K562 (cell line): ENCODE measurements around the gene GNRH2. TPM values are rescaled to one million over a fixed set of nuclear protein-coding genes. Genes with fewer than 3 reads are reported as not detected.
A peak's percentile ranks its signal among the peaks of the same experiment; 100 is the strongest.

Source experiments
- ATAC-seq: fragments of 200-7000 bp; cut with Tn5 transposase; 3 replicates; pipeline ENCODE4 v1.9.1; 2020; ENCODE audit warnings: moderate library complexity
- BruUV-seq: library from RNA; stranded (reverse); fragments of 400-500 nt; replicated peaks from 2 replicates; lab custom pipeline; 2021; lab: Mats Ljungman, UMichigan
- CTCF ChIA-PET: fragments of 300-600 bp; formaldehyde crosslinking; extraction: SDS; loops from one replicate; lab custom pipeline; 2021; ENCODE audit warnings: low intra/inter-chr PET ratio; lab: Yijun Ruan, JAX
- POLR2A ChIA-PET: fragments of 300-600, 350-650 bp; sonication (Branson Sonifier 250); formaldehyde crosslinking; extraction: SDS; loops from one replicate; lab custom pipeline; 2021; ENCODE audit warnings: antibody characterized with exemption, inconsistent platforms; lab: Yijun Ruan, JAX
- DNase-seq, 4 experiments: peaks; one replicate each; pipeline versions ENCODE4 v3.0.0 to v3.0.0-alpha.2; 2011 to 2018; ENCODE audit warnings: low spot score in 3 of 4, mixed read lengths in 3 of 4; ENCODE audit errors: extremely low read depth in 1 of 4
- FAIRE-seq: peaks from 2 replicates; lab custom pipeline; 2011; peaks lifted over from hg19 to GRCh38; lab: Jason Lieb, UNC
- H2AFZ ChIP-seq: 2 replicates; pipeline ENCODE4 v1.6.0; 2011; ENCODE audit warnings: low read depth, low read length, control low read depth, inconsistent platforms
- H3K27ac ChIP-seq: fragments of 200-600 bp; 3 replicates; pipeline ENCODE4 v1.8.0; 2011; ENCODE audit warnings: low read depth, mild to moderate bottlenecking, control low read depth, inconsistent platforms, low read length, moderate library complexity, mixed read lengths; ENCODE audit errors: extremely low read depth
- H3K27me3 ChIP-seq, 2 experiments: fragments of 300-600 bp in 1 of 2; 2 replicates in 1 of 2; 3 replicates in 1 of 2; pipeline versions ENCODE4 v1.6.0 to v1.8.0; 2011; ENCODE audit warnings: inconsistent platforms in 2 of 2, low read length in 2 of 2, mild to moderate bottlenecking in 1 of 2, mixed read lengths in 1 of 2, moderate library complexity in 1 of 2; ENCODE audit not compliant: control insufficient read depth in 2 of 2, insufficient read depth in 2 of 2
- H3K36me3 ChIP-seq: fragments of 300-600 bp; 3 replicates; pipeline ENCODE4 v1.8.0; 2011; ENCODE audit warnings: mild to moderate bottlenecking, low read length, inconsistent platforms; ENCODE audit not compliant: control insufficient read depth, insufficient read depth
- H3K4me1 ChIP-seq, 2 experiments: fragments of 200-600 bp in 1 of 2; replicated peaks in 1 of 2; 2 replicates in 1 of 2; 3 replicates in 1 of 2; pipeline versions ENCODE4 v1.5.1 to v1.8.0; 2011; ENCODE audit warnings: inconsistent platforms in 2 of 2, low read length in 2 of 2, mild to moderate bottlenecking in 1 of 2, mixed read lengths in 1 of 2, moderate library complexity in 1 of 2; ENCODE audit not compliant: control insufficient read depth in 2 of 2, insufficient read depth in 2 of 2
- H3K4me2 ChIP-seq: 2 replicates; pipeline ENCODE4 v1.6.1; 2011; ENCODE audit warnings: low read length, control low read depth, inconsistent platforms, mixed read lengths; ENCODE audit not compliant: insufficient read depth
- H3K4me3 ChIP-seq: fragments of 200-600 bp; sonication (generic), shearing (Covaris generic); 2 replicates; pipeline ENCODE4 v1.5.1; 2016; ENCODE audit warnings: control low read depth, inconsistent platforms
- H3K79me2 ChIP-seq: fragments of 200-600 bp; 3 replicates; pipeline ENCODE4 v1.8.0; 2011; ENCODE audit warnings: low read length, inconsistent platforms; ENCODE audit not compliant: control insufficient read depth, insufficient read depth
- H3K9ac ChIP-seq, 2 experiments: 2 replicates each; pipeline versions ENCODE4 v1.6.0 to v1.6.1; 2011; ENCODE audit warnings: low read depth in 2 of 2, low read length in 2 of 2, control low read depth in 1 of 2, inconsistent platforms in 1 of 2, mild to moderate bottlenecking in 1 of 2, mixed read lengths in 1 of 2; ENCODE audit not compliant: insufficient read depth in 1 of 2
- H3K9me1 ChIP-seq: one replicate; pipeline ENCODE4 v1.6.0; 2011; ENCODE audit warnings: inconsistent platforms, mild to moderate bottlenecking, low read length, moderate library complexity; ENCODE audit not compliant: control insufficient read depth, insufficient read depth
- H3K9me3 ChIP-seq: replicated peaks from 2 replicates; pipeline ENCODE4 v1.5.1; 2011; ENCODE audit warnings: low read depth, low read length, inconsistent platforms; ENCODE audit not compliant: control insufficient read depth, insufficient read depth
- H4K20me1 ChIP-seq: replicated peaks from 2 replicates; pipeline ENCODE4 v1.6.1; 2011; ENCODE audit warnings: low read length, inconsistent platforms, mixed read lengths; ENCODE audit not compliant: control insufficient read depth, insufficient read depth
- ARID1B ChIP-seq: fragments of 450-650 bp; IDR thresholded peaks from 2 replicates; pipeline ENCODE4 v1.6.1; 2016; ENCODE audit warnings: antibody characterized with exemption, mild to moderate bottlenecking, inconsistent platforms
- ATF1 ChIP-seq, 2 experiments: fragments of 450-650 bp in 1 of 2; IDR thresholded peaks; 2 replicates each; pipeline ENCODE4 v1.6.1; 2016; ENCODE audit warnings: missing compliant biosample characterization in 1 of 2, missing genetic modification characterization in 1 of 2
- BCL6 ChIP-seq: fragments of 250-450 bp; sonication (Bioruptor Pico); IDR thresholded peaks from 2 replicates; pipeline ENCODE4 v1.4.0; 2020
- CBFA2T2 ChIP-seq: fragments of 450-650 bp; conservative IDR thresholded peaks from 2 replicates; pipeline ENCODE4 v1.6.1; 2017; ENCODE audit warnings: mild to moderate bottlenecking
- CBFA2T3 ChIP-seq: fragments of 450-650 bp; IDR thresholded peaks from 2 replicates; pipeline ENCODE4 v1.6.1; 2017
- DPF2 ChIP-seq: fragments of 450-650 bp; IDR thresholded peaks from 2 replicates; pipeline ENCODE4 v1.6.1; 2016
- FOXA3 ChIP-seq, 2 experiments: fragments of 450-650 bp in 1 of 2; sonication (generic) in 1 of 2; formaldehyde crosslinking; IDR thresholded peaks in 1 of 2; conservative IDR thresholded peaks in 1 of 2; 2 replicates each; pipeline versions ENCODE4 v1.4.0 to v1.8.0; 2020 to 2022; ENCODE audit warnings: mild to moderate bottlenecking in 2 of 2, missing genetic modification reagents in 1 of 2
- GATA2 ChIP-seq: sonication (generic); formaldehyde crosslinking; IDR thresholded peaks from 2 replicates; pipeline ENCODE4 v1.4.0; 2020; ENCODE audit warnings: mild to moderate bottlenecking, missing genetic modification reagents
- HLTF ChIP-seq: fragments of 450-650 bp; IDR thresholded peaks from 2 replicates; pipeline ENCODE4 v1.6.1; 2016
- MTA2 ChIP-seq: fragments of 450-650 bp; IDR thresholded peaks from 2 replicates; pipeline ENCODE4 v1.6.1; 2016; ENCODE audit warnings: low read depth
- NCOR1 ChIP-seq: fragments of 450-650 bp; IDR thresholded peaks from 2 replicates; pipeline ENCODE4 v1.6.1; 2016; ENCODE audit warnings: mild to moderate bottlenecking, moderate library complexity
- NFE2L1 ChIP-seq: fragments of 450-650 bp; IDR thresholded peaks from 2 replicates; pipeline ENCODE4 v1.6.1; 2016; ENCODE audit warnings: missing genetic modification characterization, low read depth, mild to moderate bottlenecking, missing compliant biosample characterization, moderate library complexity, borderline replicate concordance
- SIRT6 ChIP-seq: IDR thresholded peaks from one replicate; pipeline ENCODE4 v1.6.1; 2012; ENCODE audit warnings: low read depth, mild to moderate bottlenecking, control low read depth, inconsistent platforms, low read length, moderate library complexity
- TAL1 ChIP-seq: fragments of 450-650 bp; IDR thresholded peaks from 2 replicates; pipeline ENCODE4 v1.6.1; 2016; ENCODE audit warnings: mild to moderate bottlenecking
- TCF3 ChIP-seq: sonication (generic); formaldehyde crosslinking; IDR thresholded peaks from 2 replicates; pipeline ENCODE4 v1.4.0; 2020; ENCODE audit warnings: mild to moderate bottlenecking, missing genetic modification reagents
- ZBTB7A ChIP-seq: IDR thresholded peaks from 2 replicates; pipeline ENCODE4 v1.6.1; 2011; ENCODE audit warnings: low read depth, mild to moderate bottlenecking, low read length, moderate library complexity, borderline replicate concordance; ENCODE audit not compliant: control insufficient read depth
- ZFX ChIP-seq: sonication (generic); formaldehyde crosslinking; IDR thresholded peaks from 2 replicates; pipeline ENCODE4 v1.8.0; 2022; ENCODE audit warnings: mild to moderate bottlenecking, missing genetic modification reagents, moderate library complexity
- WGBS: fragments of 100-300 bp; shearing (Covaris generic); methylation state at CpG from one replicate; pipeline ENCODE4 v1.1.6; 2016; ENCODE audit warnings: low coverage, mixed read lengths; ENCODE audit not compliant: insufficient coverage; ENCODE audit errors: missing lambda C conversion rate; 5-methylcytosine and 5-hydroxymethylcytosine counted together
- in situ Hi-C: fragments of 300-500 bp; cut with MboI; formaldehyde crosslinking; loops from 4 replicates; pipeline ENCODE4 v1.15.0; 2018; ENCODE audit warnings: inconsistent platforms, mixed read lengths
- intact Hi-C: fragments of 100-400 bp; cut with micrococcal nuclease; formaldehyde crosslinking; loops from 2 replicates; pipeline ENCODE4 v1.14.2; 2022
- polyA plus RNA-seq, 8 experiments: library from polyadenylated mRNA; depleted of rRNA in 4 of 8; stranded (reverse) in 5 of 8; unstranded in 3 of 8; fragments of >200 nt; fragmentation: Nextera tagmentation in 2 of 8; fragmentation: Illumina TruSeq in 1 of 8; extraction: Ambion mirVana in 2 of 8; extraction: Trizol in 1 of 8; gene quantifications; 2 replicates each; pipeline versions ENCODE4 v1.2.1 to v1.2.3, GENCODE V29; 2011 to 2014; ENCODE audit warnings: inconsistent platforms in 1 of 8, missing spikeins in 1 of 8
- total RNA-seq, 7 experiments: library from RNA; depleted of rRNA in 6 of 7; stranded (reverse); fragments of >200 nt in 6 of 7; fragmentation: Illumina TruSeq in 2 of 7; extraction: Trizol in 2 of 7; gene quantifications; 2 replicates each; pipeline versions ENCODE4 v1.2.1 to v1.2.3, GENCODE V29; 2011 to 2021; ENCODE audit warnings: low replicate concordance in 1 of 7

The GNRH2 gene
- total and polyA plus RNA-seq, 9 of the 15 experiments (the other 6 are each of a cell fraction or from before 2014, with no cell fraction given) = 0.11 to 0.50 (median 0.24) TPM; not detected in 5

DNA sequence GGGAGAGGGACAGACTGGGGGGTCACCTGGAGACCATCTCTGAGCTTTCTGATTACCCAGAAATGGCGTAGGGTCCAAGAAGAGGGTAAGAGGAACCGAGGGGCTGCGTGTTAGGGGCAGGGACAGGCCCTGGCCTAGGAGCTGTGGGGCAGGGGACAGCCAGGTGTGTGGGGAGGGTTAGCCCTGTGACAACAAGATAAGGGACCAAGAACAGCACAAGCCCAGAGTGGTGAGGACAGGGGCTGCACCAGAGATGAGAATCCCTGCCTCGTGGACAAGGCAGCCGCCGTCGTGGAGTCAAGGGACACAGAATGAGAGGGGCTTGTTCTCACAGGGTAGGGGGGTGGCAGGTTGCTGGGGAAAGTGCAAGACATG is 41.6 kb downstream of the GNRH2 start:
- FAIRE-seq (no peak), ATAC-seq (peak; percentile 71), DNase-seq (peak; percentile 37 to 51 (median 47))
- intact Hi-C loops = no loop called here
- H3K4me3 ChIP-seq = no peak overlapping the region
- peak overlapping the region in 1 of 2 experiments; percentile 68; a peak in 1 of 4 replicates for H3K9ac ChIP-seq
- in situ Hi-C loops = no loop called here
- WGBS = 8% methylated on average over 4 of the region's 7 CpGs
- no TSS peak for BruUV-seq
- no peaks in the 10 kb centered on the region for H3K27me3 ChIP-seq
- no peaks in the 10 kb centered on the region for H3K9me3 ChIP-seq
- H2AFZ ChIP-seq = no peak overlapping the region
- H3K9me1 ChIP-seq = peaks cover 3% of the 10 kb centered on the region
- H3K79me2 ChIP-seq = no peaks in the 10 kb centered on the region
- H3K36me3 ChIP-seq = no peaks in the 10 kb centered on the region
- no peak overlapping the region for H3K4me2 ChIP-seq
- ChIA-PET POLR2A (no interaction called here), CTCF (no interaction called here)
- no peaks in the 10 kb centered on the region for H4K20me1 ChIP-seq
- H3K27ac ChIP-seq = no peak overlapping the region
- peaks cover 0 to 28% of the 10 kb centered on the region in 2 experiments; a peak in 3 of 5 replicates for H3K4me1 ChIP-seq
- peak; percentile 52; the same call in 1 of the 2 replicates for TF ChIP-seq GATA2 (CRISPR knock-in tag)
- no peak for TF ChIP-seq HLTF
- TF ChIP-seq FOXA3 (CRISPR knock-in tag; conservative IDR thresholded peaks at IDR 0.05 in 1 of 2, IDR thresholded peaks at IDR 0.05 in 1 of 2) = peak in 1 of 2 experiments; percentile 80; a peak in 1 of 4 replicates
- no peak for TF ChIP-seq BCL6 (CRISPR knock-in tag)
- peak; percentile 65 for TF ChIP-seq TCF3 (CRISPR knock-in tag)
- TF ChIP-seq ATF1 (CRISPR knock-in tag; IDR thresholded peaks at IDR 0.05) = no peak
- no peak for TF ChIP-seq ATF1 (tag; IDR thresholded peaks at IDR 0.05)
- TF ChIP-seq DPF2 = 0 out of 2 replicates have a peak, but pooled peaks have one; percentile 16
- no peak for TF ChIP-seq SIRT6
- TF ChIP-seq CBFA2T2 = peak; percentile 27
- peak; percentile 64 for TF ChIP-seq CBFA2T3
- TF ChIP-seq NCOR1 = no peak
- TF ChIP-seq NFE2L1 (tag) = no peak
- TF ChIP-seq MTA2 = peak; percentile 22; the same call in 1 of the 2 replicates
- peak; percentile 8; the same call in 1 of the 2 replicates for TF ChIP-seq ZFX (CRISPR knock-in tag)
- peak; percentile 40; the same call in 1 of the 2 replicates for TF ChIP-seq TAL1
- peak; percentile 55 for TF ChIP-seq ARID1B
- 0 out of 2 replicates have a peak, but pooled peaks have one; percentile 10 for TF ChIP-seq ZBTB7A
- TF ChIP-seq, all 486 proteins: peak for 11
